HG02571 (cell line): ENCODE data around the gene BAIAP2.

Source experiments
- ATAC-seq: cut with Tn5 transposase; IDR thresholded peaks from one replicate; pipeline ENCODE4 v1.9.1; 2021; ENCODE audit warnings: mild to moderate bottlenecking, moderate library complexity; ENCODE audit not compliant: unreplicated experiment

BAIAP2 gene

DNA sequence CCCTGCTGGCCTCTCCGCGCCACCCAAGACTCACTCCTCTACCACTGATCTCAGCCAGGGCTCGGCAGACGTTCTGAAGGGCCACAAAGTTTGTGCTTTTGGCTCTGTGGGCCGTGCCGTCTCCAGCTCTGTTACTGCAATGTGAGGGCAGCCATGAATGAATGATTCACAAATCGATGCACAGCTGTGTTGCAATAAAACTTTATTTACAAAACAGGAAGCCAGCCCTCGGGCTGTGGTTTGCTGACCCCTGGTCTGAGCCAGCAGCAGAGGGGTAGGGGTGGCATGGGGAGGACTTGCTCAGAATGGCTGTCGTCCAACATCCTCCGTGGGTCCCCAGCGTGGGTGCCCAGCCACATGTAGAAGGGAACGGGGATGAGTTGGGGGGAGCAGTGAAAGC, 67.4 kb downstream of the BAIAP2 start:
- ATAC-seq = no peak

DNA sequence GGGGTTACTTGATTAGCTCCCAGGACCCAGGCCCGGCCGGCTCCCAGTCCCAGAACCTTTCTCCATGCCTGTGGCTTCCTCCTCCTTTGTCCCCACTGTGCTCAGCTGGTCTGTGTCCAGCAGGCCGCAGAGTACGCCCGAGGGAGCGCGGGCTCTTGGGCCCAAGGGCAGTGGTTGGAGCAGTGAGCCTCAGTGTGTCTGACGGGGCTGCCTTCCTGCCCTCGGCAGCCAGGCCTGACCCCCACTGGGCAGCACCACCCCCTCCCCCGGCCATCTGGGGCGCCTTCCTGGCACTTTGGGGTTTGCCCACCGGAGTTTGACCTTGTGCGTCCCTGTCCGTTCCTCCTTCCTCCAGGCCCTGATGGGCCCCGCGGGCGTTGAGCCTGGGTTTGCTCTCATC, 67.9 kb downstream of the BAIAP2 start:
- no peak for ATAC-seq

DNA sequence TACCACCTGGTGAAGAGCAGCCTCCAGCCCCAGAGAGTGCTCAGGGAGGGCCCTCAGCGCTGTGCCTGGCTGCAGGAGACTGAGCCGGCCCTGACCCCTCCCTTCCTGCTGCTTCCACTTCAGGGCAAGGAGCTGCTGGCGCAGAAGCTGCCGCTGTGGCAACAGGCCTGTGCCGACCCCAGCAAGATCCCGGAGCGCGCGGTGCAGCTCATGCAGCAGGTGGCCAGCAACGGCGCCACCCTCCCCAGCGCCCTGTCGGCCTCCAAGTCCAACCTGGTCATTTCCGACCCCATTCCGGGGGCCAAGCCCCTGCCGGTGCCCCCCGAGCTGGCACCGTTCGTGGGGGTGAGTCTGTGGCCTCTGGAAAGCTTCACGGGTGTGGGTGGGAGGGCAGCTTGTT, 68.4 kb downstream of the BAIAP2 start:
- ATAC-seq = no peak

GRCh38 chr17:81106716-81107115, 71.8 kb downstream of the BAIAP2 start:
- no peak for ATAC-seq

GRCh38 chr17:81108220-81108619, 73.3 kb downstream of the BAIAP2 start:
- ATAC-seq = no peak

GRCh38 chr17:81109957-81110356, 75.0 kb downstream of the BAIAP2 start:
- no peak for ATAC-seq

DNA sequence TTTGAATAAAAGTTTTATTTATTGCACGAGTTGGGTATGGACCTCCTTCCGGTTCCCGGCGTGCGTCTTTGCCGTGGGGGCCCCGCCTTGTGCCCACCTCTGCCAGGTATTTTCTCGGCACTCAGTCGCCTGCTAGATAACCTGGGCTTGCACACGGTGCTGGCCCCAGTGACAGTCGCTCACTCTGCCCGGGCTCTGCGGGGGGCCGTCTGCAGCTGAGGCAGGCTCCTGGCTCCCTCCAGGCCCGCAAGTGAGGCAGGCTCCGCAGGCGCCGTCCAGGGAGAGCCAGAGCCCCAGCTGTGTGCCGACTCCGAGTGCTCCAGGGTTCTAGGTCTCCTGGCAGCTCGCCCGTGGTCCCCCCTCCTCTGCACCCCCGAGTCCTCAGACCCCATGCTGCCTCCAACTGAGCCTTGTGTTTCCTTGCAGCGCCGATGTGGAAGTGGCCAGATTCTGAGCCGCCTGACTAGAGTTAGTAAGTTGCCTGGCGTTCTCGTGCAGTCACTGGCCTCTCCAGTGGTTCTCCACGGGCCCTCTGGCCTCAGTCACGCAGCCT, 75.6 kb downstream of the BAIAP2 start:
- ATAC-seq = no peak

- ATAC-seq = no peak
Measured at GRCh38 chr17:81111066-81111465, 76.1 kb downstream of the BAIAP2 start.

DNA sequence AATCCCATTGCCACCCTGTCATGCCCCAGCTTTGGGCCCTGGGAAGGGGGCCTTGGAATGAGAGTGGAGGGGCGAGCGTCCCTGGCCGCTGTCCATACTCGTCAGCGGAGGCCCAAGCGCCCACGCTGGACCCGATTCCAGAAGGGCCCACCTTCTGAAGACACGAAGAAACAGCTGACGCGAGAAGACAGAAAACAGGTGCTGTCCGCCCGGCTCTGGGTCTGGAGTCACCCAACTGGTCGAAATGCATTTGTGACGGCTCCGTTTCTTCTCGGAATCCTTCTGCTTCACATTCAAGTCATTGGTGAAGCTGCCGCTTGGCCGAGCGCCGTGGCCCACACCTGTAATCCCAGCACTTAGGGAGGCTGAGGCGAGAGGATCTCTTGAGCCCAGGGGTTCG, 77.5 kb downstream of the BAIAP2 start:
- ATAC-seq = no peak

GRCh38 chr17:81113158-81113724, 78.3 kb downstream of the BAIAP2 start:
- ATAC-seq = no peak

DNA sequence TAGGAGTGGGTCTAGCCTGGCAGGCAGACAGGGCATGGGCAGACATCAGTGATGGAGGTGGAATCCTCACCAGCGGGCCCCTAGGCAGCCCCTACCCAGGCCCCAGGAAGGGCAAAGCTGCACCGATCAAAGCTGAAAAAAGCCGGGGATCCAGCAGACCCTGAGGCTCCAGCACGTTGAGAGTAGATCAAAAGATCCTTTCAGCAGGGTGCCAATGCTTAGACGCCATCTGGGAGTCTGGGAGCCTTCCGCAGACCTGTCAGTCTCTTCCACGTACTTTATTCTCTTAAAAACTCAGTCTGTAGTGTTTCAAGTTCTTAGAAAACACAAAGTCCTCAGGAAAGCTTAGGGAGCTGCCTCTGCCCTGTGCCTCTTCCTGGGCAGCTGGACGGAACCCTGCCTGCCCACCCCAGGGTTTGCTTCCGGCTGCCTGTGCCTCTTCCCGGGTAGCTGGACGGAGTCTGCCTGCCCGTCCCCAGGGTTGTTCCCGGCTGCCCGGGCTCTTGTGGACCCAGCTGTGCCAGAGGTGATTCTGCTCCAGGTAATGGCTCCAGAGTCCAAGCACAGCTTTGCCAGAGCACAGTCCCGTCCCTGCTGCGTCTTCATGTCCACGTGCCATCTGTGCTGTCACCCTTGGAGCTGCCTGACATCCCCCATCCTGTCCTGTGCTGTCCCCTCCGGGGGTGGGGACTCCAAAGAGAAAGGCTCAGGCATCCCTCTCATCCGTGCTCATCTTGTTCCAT, 79.6 kb downstream of the BAIAP2 start:
- no peak for ATAC-seq

DNA sequence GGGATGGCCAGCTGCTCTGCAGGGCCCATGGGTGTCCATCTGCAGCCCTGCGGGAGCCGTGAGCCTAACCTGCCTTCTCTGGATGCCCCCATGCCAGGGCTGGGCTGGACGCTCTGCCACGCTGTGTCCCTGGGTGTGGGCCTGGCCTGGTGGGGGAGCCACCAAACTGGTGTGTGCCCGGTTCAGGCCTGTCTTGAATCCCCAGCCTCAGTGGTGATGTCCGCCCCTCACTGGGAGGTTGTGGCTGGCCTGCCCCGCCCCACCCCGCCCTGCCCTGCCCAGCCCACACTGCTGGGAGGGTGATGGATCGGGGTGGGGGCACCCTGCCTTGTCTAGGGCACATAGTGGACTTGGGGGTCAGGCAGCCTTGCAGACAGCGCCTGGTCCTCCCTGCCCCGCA, 80.3 kb downstream of the BAIAP2 start:
- ATAC-seq = no peak

- no peak for ATAC-seq
Measured at GRCh38 chr17:81115749-81116464, 81.0 kb downstream of the BAIAP2 start.

- ATAC-seq = no peak
Measured at GRCh38 chr17:81116704-81117103, 81.8 kb downstream of the BAIAP2 start.

GRCh38 chr17:81117672-81118198, 82.8 kb downstream of the BAIAP2 start:
- no peak for ATAC-seq

DNA sequence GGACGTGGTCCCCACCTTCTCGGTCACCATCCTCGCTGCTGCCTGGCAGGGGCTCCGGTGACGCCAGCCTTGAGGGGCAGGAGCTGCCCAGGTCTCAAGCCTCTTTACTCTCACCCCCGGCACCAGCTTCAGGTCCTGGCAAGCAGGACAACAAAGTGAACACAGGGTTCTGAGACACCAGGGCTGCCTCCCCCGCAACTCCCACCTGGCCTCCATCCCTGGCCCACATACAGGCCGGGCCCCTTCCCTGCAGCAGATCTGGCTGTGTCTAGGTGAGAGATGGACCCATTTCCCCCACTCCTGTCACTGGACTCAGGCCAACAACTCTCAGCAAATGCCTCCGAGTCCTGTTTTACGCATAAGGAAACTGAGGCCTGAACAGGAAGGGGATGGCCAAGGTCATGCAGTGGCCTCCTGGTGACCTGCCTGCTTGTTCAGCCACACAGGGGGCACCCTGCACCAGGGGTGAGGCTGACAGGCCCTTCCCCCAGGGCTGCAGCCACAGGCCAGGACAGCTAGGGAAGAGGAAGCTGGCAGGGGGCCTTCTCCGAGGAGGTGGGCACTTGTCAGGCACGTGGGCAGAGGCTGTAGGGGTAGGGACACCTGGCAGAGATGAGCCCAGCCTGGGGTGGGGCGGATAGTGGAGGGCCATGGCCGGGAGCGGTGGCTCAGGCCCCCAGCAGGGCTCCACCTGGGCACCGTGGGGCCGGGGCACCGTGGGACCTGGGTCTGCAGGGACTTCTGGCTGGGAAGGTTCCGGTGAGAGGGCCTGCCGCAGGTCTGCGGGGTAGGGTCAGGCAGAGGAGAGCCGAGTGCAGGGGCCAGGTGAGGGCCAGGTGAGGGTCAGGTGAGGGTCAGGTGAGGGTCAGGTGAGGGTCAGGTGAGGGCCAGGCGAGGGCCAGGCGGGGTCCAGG, 83.6 kb downstream of the BAIAP2 start:
- no peak for ATAC-seq

DNA sequence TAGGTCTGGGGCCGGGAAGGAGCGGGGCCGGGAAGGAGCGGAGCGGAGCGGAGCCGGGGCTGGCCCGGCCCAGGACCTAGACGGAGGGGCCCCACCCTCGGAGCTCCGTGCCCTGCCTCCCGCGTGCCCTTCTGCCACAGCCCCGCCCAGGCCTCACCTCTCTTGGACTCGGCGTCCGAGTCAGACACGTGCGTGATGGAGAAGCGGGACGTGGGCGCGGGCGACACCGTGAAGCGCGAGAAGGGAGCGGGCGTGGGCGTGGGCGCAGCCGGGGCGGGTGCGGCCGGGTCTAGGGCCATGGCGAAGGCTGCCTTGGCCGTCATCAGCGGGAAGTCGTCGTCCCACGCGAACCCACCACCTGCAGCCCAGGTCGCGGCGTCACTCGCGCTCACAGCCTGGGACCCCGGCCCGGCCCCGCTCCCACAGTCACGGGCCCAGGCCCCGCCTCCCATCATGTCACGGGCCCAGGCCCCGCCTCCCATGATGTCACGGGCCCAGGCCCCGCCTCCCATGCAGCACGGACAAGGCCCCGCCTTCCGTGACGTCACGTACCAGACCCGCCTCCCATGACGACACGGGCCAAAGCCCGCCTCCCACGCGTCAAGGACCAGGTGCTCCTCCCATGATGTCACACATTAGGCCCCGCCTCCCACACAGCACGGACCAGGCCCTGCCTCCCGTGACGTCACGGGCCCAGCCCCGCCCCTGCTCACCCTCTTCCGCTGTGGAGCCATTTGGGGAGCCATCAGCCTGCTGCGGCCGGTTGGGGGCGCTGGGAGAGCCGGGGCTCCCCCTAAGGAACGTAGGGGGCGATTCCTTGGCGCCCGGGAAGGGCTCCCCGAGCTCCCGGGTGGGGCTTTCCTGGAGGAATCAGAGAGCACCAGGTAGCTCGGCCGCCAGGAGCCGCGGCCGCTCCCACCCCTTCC, 84.5 kb downstream of the BAIAP2 start:
- ATAC-seq = no peak

- no peak for ATAC-seq
Measured at GRCh38 chr17:81120149-81120484, 85.2 kb downstream of the BAIAP2 start.

GRCh38 chr17:81120695-81121621, 86.0 kb downstream of the BAIAP2 start:
- no peak for ATAC-seq
